ENCODE results near the gene KRTAP9-8. TPM values are rescaled to one million over a fixed set of nuclear protein-coding genes. Genes with fewer than 3 reads are reported as not detected.
"Not testable (repeated sequence)": the region's sequence is repeated elsewhere in the genome, so short reads cannot be mapped to it uniquely, and the experiment has no call there.

The KRTAP9-8 gene
- total and polyA plus RNA-seq, 8 donors = not detected

GRCh38 chr17:41271858-41272257 is 34.1 kb downstream of the KRTAP9-8 start:
- FAIRE-seq = no peak
- H3K27me3 ChIP-seq = no peaks in the 10 kb centered on the region
- no peak for DNase-seq
- no peak for TF ChIP-seq CTCF (IDR thresholded peaks at IDR 0.05)
- intact Hi-C loops (cut with DNase I) = no loop called here
- no peak overlapping the region for H3K27ac ChIP-seq
- no peak for ATAC-seq
- H3K4me3 ChIP-seq = no peak overlapping the region
- H3K9me3 ChIP-seq = no peaks in the 10 kb centered on the region
- no peaks in the 10 kb centered on the region for H3K36me3 ChIP-seq
- 37% methylated on average over 1 of the region's 1 CpG; no CpG with 5 or more reads in 1 of the 2 donors for WGBS, 2 donors
- no peaks in the 10 kb centered on the region for H3K4me1 ChIP-seq

GRCh38 chr17:41275648-41276190 is 37.9 kb downstream of the KRTAP9-8 start, which contains the start of gene KRTAP9-7:
TSS of gene KRTAP9-7 (plus strand) at chr17:41275698. CDS start at chr17:41275698, 0 bp downstream.
- WGBS, 2 donors = 58 to 64% methylated on average over 3 of the region's 3 CpGs
- H3K36me3 ChIP-seq, H3K27me3 ChIP-seq: not testable (repeated sequence)

GRCh38 chr17:41278176-41278955 is 40.6 kb downstream of the KRTAP9-8 start:
- no peak for FAIRE-seq
- no peak overlapping the region for H3K27ac ChIP-seq
- no peaks in the 10 kb centered on the region for H3K4me1 ChIP-seq
- TF ChIP-seq CTCF (IDR thresholded peaks at IDR 0.05) = no peak
- DNase-seq = no peak
- H3K4me3 ChIP-seq = no peak overlapping the region
- no peak for ATAC-seq
- peaks cover 0 to 5% (median 0%) of the 10 kb centered on the region in 4 donors for H3K27me3 ChIP-seq
- WGBS, 2 donors = 66 to 75% methylated on average over 3 of the region's 3 CpGs
- H3K9me3 ChIP-seq = no peaks in the 10 kb centered on the region
- H3K36me3 ChIP-seq = no peaks in the 10 kb centered on the region
- intact Hi-C loops (cut with DNase I) = no loop called here

More at GRCh38 chr17:41275648-41276190, 37.9 kb downstream of the KRTAP9-8 start, which contains the start of gene KRTAP9-7:
- intact Hi-C loops (cut with DNase I); ATAC-seq; H3K9me3 ChIP-seq; H3K4me1 ChIP-seq; FAIRE-seq; H3K27ac ChIP-seq; H3K4me3 ChIP-seq: not testable (repeated sequence)
- DNase-seq = peak in 1 of 6 donors; percentile 26

- no peak overlapping the region for H3K4me3 ChIP-seq
- peaks cover 0 to 5% (median 0%) of the 10 kb centered on the region in 4 donors for H3K27me3 ChIP-seq
- H3K9me3 ChIP-seq = no peaks in the 10 kb centered on the region
- intact Hi-C loops (cut with DNase I) = no loop called here
- no peak for TF ChIP-seq CTCF (IDR thresholded peaks at IDR 0.05)
- ATAC-seq (no peak), FAIRE-seq (no peak), DNase-seq (no peak)
- WGBS, 2 donors = 39 to 42% methylated on average over 3 of the region's 3 CpGs
- no peak overlapping the region for H3K27ac ChIP-seq
- no peaks in the 10 kb centered on the region for H3K4me1 ChIP-seq
- no peaks in the 10 kb centered on the region for H3K36me3 ChIP-seq
Observed at GRCh38 chr17:41284043-41284442, 46.2 kb downstream of the KRTAP9-8 start.

- H3K27ac ChIP-seq = no peak overlapping the region
- no peak overlapping the region for H3K4me3 ChIP-seq
- FAIRE-seq (no peak), ATAC-seq (no peak), DNase-seq (no peak)
- 27 to 29% methylated on average over 2 of the region's 2 CpGs for WGBS, 2 donors
- TF ChIP-seq CTCF (IDR thresholded peaks at IDR 0.05) = no peak
- no peaks in the 10 kb centered on the region for H3K36me3 ChIP-seq
- H3K4me1 ChIP-seq = no peaks in the 10 kb centered on the region
- intact Hi-C loops (cut with DNase I) = no loop called here
- H3K9me3 ChIP-seq = no peaks in the 10 kb centered on the region
- peaks cover 0 to 5% (median 0%) of the 10 kb centered on the region in 4 donors for H3K27me3 ChIP-seq
Observed at GRCh38 chr17:41284546-41284945, 46.7 kb downstream of the KRTAP9-8 start.
